ENCODE measurements around the gene CADPS2. TPM values are rescaled to one million over a fixed set of nuclear protein-coding genes. Genes with fewer than 3 reads are reported as not detected.

The CADPS2 gene
- total and polyA plus RNA-seq, 4 donors = 5.6 to 41.1 (median 11.0) TPM

DNA sequence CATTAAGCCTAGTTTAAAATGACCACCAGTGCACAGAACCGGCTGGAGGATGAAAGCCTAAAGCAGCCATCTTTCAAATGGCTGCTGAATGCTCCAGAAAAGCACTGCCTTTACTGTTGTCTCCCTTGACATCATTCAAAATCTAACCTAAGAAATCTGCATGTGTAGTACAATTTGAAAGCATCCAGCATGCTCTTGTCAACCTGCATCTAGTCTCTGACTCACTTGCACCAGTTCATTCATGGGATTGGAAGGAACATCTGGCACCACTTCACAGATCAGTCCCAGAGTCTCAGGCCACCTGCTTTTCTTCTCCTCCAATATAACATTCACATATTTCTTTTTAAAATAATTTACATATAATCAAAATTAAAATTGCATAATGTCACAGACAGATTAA, 263.6 kb downstream of the CADPS2 start:
- DNase-seq (ENCODE audit: low spot score) = no peak
- Histone ChIP-seq H3K36me3 (ENCODE audit: control insufficient read depth in 4 of 4, insufficient read depth in 3 of 4, low read depth in 1 of 4, low read length in 3 of 4) (no peaks in the 10 kb centered on the region), H3K9ac (ENCODE audit: low read depth in 1 of 2, low read length in 2 of 2) (no peak overlapping the region), H3K9me3 (ENCODE audit: control insufficient read depth in 4 of 4, low read length in 3 of 4) (no peaks in the 10 kb centered on the region), H3K4me3 (ENCODE audit: low read depth in 1 of 3, low read length in 3 of 3) (no peak overlapping the region), H3K27me3 (ENCODE audit: control insufficient read depth in 4 of 4, insufficient read depth in 4 of 4, low read length in 3 of 4) (no peaks in the 10 kb centered on the region), H3K27ac (ENCODE audit: low read depth in 1 of 2, low read length in 2 of 2) (no peak overlapping the region), H3K4me1 (ENCODE audit: control insufficient read depth in 4 of 4, insufficient read depth in 4 of 4, low read length in 3 of 4) (no peaks in the 10 kb centered on the region)
- TF ChIP-seq, protein P1, sequence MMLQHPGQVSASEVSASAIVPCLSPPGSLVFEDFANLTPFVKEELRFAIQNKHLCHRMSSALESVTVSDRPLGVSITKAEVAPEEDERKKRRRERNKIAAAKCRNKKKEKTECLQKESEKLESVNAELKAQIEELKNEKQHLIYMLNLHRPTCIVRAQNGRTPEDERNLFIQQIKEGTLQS (IDR thresholded peaks at IDR 0.05) = no peak
- TF ChIP-seq GABPA (IDR thresholded peaks at IDR 0.05 in 1 of 2, conservative IDR thresholded peaks at IDR 0.05 in 1 of 2) (no peak), EGR1 (IDR thresholded peaks at IDR 0.05; ENCODE audit: low read depth in 2 of 2) (no peak)
- TF ChIP-seq, protein P2, sequence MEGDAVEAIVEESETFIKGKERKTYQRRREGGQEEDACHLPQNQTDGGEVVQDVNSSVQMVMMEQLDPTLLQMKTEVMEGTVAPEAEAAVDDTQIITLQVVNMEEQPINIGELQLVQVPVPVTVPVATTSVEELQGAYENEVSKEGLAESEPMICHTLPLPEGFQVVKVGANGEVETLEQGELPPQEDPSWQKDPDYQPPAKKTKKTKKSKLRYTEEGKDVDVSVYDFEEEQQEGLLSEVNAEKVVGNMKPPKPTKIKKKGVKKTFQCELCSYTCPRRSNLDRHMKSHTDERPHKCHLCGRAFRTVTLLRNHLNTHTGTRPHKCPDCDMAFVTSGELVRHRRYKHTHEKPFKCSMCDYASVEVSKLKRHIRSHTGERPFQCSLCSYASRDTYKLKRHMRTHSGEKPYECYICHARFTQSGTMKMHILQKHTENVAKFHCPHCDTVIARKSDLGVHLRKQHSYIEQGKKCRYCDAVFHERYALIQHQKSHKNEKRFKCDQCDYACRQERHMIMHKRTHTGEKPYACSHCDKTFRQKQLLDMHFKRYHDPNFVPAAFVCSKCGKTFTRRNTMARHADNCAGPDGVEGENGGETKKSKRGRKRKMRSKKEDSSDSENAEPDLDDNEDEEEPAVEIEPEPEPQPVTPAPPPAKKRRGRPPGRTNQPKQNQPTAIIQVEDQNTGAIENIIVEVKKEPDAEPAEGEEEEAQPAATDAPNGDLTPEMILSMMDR (IDR thresholded peaks at IDR 0.05; ENCODE audit: low read depth, low read length, missing input control) = no peak
- WGBS = 92% methylated on average over 1 of the region's 1 CpG

DNA sequence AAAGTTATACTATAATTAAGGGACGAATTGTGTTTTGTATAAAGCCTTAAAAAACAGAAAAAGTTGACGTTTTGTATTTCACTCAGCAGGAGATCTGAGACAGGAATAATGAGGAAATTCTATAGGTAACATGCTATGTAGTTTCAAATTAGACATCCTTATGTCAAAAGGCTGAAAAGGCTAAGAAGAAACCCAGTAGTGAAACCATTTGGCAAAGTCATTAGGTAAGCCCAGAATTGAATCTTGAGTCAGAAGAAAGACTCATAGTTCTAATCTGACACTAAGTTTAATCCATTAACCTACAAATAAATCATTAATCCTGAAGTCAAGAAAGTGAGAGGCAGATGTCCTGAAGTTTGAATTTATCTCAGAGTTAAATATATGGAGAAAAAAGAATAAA, 266.6 kb downstream of the CADPS2 start:
- H3K4me1 ChIP-seq (ENCODE audit: control insufficient read depth in 4 of 4, insufficient read depth in 4 of 4, low read length in 3 of 4) = no peaks in the 10 kb centered on the region
- no peaks in the 10 kb centered on the region for H3K27me3 ChIP-seq (ENCODE audit: control insufficient read depth in 4 of 4, insufficient read depth in 4 of 4, low read length in 3 of 4)
- no peak overlapping the region for H3K9ac ChIP-seq (ENCODE audit: low read depth in 1 of 2, low read length in 2 of 2)
- H3K4me3 ChIP-seq (ENCODE audit: low read depth in 1 of 3, low read length in 3 of 3) = no peak overlapping the region
- DNase-seq (ENCODE audit: low spot score) = no peak
- no peak for TF ChIP-seq TAF1 (conservative IDR thresholded peaks at IDR 0.05)
- TF ChIP-seq, protein P1 (IDR thresholded peaks at IDR 0.05) = no peak
- TF ChIP-seq SP1 (IDR thresholded peaks at IDR 0.05) = no peak
- no peak for TF ChIP-seq HNF4A (conservative IDR thresholded peaks at IDR 0.05)
- no peak for TF ChIP-seq NR2F2 (IDR thresholded peaks at IDR 0.05)
- no peak for TF ChIP-seq FOXA2 (IDR thresholded peaks at IDR 0.05)
- TF ChIP-seq, protein P3, sequence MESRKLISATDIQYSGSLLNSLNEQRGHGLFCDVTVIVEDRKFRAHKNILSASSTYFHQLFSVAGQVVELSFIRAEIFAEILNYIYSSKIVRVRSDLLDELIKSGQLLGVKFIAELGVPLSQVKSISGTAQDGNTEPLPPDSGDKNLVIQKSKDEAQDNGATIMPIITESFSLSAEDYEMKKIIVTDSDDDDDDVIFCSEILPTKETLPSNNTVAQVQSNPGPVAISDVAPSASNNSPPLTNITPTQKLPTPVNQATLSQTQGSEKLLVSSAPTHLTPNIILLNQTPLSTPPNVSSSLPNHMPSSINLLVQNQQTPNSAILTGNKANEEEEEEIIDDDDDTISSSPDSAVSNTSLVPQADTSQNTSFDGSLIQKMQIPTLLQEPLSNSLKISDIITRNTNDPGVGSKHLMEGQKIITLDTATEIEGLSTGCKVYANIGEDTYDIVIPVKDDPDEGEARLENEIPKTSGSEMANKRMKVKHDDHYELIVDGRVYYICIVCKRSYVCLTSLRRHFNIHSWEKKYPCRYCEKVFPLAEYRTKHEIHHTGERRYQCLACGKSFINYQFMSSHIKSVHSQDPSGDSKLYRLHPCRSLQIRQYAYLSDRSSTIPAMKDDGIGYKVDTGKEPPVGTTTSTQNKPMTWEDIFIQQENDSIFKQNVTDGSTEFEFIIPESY (IDR thresholded peaks at IDR 0.05) = no peak
- no peak for TF ChIP-seq FOXA1 (IDR thresholded peaks at IDR 0.05)
- no peak for TF ChIP-seq RAD21 (IDR thresholded peaks at IDR 0.05)
- no peak for TF ChIP-seq RXRA (IDR thresholded peaks at IDR 0.05)
- TF ChIP-seq, protein P4, sequence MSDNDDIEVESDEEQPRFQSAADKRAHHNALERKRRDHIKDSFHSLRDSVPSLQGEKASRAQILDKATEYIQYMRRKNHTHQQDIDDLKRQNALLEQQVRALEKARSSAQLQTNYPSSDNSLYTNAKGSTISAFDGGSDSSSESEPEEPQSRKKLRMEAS (IDR thresholded peaks at IDR 0.05) = no peak
- no peak for TF ChIP-seq HNF4G (IDR thresholded peaks at IDR 0.05)
- TF ChIP-seq, protein P5, sequence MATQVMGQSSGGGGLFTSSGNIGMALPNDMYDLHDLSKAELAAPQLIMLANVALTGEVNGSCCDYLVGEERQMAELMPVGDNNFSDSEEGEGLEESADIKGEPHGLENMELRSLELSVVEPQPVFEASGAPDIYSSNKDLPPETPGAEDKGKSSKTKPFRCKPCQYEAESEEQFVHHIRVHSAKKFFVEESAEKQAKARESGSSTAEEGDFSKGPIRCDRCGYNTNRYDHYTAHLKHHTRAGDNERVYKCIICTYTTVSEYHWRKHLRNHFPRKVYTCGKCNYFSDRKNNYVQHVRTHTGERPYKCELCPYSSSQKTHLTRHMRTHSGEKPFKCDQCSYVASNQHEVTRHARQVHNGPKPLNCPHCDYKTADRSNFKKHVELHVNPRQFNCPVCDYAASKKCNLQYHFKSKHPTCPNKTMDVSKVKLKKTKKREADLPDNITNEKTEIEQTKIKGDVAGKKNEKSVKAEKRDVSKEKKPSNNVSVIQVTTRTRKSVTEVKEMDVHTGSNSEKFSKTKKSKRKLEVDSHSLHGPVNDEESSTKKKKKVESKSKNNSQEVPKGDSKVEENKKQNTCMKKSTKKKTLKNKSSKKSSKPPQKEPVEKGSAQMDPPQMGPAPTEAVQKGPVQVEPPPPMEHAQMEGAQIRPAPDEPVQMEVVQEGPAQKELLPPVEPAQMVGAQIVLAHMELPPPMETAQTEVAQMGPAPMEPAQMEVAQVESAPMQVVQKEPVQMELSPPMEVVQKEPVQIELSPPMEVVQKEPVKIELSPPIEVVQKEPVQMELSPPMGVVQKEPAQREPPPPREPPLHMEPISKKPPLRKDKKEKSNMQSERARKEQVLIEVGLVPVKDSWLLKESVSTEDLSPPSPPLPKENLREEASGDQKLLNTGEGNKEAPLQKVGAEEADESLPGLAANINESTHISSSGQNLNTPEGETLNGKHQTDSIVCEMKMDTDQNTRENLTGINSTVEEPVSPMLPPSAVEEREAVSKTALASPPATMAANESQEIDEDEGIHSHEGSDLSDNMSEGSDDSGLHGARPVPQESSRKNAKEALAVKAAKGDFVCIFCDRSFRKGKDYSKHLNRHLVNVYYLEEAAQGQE (IDR thresholded peaks at IDR 0.05) = no peak
- no peak for TF ChIP-seq GABPA (IDR thresholded peaks at IDR 0.05 in 1 of 2, conservative IDR thresholded peaks at IDR 0.05 in 1 of 2)
- H3K9me3 ChIP-seq (ENCODE audit: control insufficient read depth in 4 of 4, low read length in 3 of 4) = no peaks in the 10 kb centered on the region
- no peak overlapping the region for H3K27ac ChIP-seq (ENCODE audit: low read depth in 1 of 2, low read length in 2 of 2)
- H3K36me3 ChIP-seq (ENCODE audit: control insufficient read depth in 4 of 4, insufficient read depth in 3 of 4, low read depth in 1 of 4, low read length in 3 of 4) = no peaks in the 10 kb centered on the region
- WGBS = 83% methylated on average over 2 of the region's 2 CpGs

All from liver (tissue), 9 donors.